HG03378 (cell line): ENCODE results near the gene NEO1.
"Not testable (repeated sequence)": the region's sequence is repeated elsewhere in the genome, so short reads cannot be mapped to it uniquely, and the experiment has no call there.

Source experiments
- ATAC-seq: cut with Tn5 transposase; IDR thresholded peaks from one replicate; pipeline ENCODE4 v1.9.1; 2021; ENCODE audit warnings: mild to moderate bottlenecking, moderate library complexity; ENCODE audit not compliant: unreplicated experiment

NEO1 gene

DNA sequence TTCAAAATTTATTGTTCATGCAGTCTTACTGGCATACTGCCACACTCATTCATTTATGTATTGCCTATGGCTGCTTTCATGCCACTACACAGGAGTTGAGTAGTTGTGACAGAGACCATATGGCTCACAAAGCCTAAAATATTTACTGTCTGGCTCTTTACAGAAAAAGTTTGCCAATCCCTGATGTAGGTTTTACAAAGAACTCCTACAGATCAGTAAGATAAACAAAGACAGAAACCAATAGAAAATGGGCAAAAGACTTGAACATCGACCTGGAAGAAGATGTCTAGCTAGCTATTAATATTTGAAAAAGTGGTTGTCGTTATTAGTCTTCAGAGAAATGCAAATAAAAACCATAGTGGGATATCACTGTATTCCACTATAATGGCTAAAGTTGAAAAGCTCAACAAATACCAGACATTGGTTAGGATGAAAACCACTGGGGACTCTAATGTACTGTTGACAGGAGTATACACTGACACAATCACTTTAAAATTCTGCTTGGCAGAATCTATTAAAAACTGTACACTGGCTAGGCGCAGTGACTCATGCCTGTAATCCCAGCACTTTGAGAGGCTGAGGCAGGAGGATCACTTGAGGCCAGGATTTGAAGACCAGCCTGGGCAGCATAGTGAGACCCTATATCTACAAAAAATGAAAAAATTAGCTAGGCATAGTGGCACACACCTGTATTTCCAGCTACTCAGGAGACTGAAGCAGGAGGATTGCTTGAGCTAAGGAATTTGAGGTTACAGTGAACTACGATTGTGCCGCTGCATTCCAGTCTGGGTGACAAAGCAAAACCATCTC is 87.7 kb downstream of the NEO1 start:
- no peak for ATAC-seq

DNA sequence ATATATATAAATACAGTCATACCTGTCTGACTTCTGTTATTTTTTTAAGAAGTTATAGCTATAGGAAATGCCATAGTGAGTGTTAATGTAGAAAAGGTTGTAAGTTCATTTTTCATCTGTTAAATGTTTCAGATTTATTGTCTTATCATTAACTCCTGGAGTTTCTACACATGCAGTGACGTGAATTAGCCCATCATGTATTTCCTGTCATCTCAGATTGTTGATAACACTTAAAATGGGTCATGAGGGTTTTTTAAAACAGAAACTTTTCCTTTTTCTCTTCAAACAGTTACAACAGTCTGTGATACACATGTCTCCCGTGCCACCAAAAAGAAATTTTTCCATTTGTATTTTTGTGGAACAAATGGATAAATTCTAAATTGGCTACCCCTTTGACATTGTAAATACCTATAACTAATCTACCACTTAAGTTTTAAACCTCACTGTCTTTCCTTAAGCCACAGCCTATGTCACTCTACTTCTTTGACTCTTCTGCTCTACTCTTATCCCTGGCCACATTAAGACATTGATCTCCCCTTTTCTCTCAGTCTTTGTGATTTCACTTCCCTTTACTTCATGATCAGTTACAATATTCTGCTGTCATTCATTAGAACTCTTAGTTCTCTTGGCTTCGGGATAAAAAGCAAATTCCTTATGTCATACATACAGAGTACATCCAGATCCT is 89.1 kb downstream of the NEO1 start:
- no peak for ATAC-seq

DNA sequence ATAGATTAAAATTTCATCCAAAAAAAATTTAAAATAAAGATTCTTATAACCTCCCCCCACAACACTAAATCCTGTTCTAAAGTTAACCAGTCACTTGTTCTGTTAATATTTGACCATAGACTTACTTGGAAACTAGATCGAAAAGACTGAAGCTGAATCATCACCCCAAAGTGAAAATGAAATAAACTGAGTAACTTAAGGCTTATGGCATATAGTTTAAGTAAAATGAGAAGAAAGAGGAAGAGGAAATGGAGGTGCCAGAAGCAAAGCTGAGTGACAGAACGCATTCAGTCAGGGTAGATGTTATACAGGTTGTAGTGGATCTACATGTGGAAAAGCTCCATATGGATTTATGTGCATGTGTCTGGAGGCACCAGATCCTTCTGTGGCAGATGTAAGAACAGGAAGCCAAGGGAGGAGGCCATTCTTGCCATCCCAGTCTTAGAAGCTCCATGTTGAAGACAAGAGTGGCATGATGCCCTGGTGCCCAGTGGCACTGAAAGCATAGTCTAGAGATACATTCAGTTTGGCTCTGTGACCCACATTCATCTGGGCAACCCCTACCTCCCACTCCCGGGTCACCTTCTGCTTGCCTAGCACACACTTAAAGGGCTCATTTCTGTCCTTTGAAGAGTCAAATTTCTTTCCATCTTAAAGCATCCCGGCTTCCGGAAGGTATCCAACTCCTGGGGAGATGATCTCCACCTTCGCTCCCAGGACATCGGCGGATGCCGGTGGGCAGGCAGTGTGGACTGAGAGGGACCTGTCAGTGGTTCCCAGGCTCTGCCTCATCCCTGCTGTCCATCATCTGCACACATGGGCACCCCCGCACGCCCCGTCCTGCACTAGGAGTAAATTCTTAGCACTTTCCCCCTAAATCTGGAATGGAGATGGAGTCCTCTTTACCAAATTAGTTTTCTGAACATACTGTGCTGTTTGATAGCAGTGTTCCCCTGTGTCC is 90.8 kb downstream of the NEO1 start:
- ATAC-seq = no peak

DNA sequence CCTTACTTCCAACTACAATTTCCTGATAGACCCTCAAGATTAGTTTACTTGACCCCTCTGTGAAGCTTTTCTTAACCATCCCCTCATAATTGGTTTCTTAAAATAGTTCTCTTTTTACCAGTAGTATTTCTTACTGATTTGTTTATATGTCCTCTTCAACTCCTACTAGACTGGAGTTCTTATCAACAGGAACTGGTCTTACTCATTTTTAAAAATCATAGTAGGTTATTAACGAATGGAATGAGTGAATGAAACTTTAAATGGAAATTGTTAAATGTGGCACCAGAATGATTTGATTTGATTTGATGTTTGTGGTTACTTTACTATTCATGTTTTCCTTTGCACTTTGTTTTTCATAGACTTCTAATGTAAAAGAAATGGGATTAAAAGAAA is 91.5 kb downstream of the NEO1 start:
- no peak for ATAC-seq

DNA sequence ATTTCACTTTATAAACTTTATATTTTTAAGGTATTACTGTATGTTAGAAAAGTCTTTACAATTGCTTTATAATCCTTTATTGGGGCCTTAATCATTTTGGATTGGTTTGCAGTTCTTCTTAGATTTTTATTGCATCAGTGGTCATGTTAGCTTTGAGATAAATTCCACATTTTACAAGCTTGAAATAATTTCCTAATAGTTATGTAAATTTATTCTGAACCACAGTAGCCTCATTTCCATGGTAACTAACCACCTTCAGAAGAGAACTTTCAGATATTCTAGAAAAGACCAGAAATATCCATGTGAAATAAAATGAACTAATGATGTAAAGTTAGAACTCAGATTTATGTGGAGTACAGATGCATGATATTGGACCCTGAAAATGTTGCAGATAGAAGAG is 94.2 kb downstream of the NEO1 start:
- ATAC-seq = no peak

DNA sequence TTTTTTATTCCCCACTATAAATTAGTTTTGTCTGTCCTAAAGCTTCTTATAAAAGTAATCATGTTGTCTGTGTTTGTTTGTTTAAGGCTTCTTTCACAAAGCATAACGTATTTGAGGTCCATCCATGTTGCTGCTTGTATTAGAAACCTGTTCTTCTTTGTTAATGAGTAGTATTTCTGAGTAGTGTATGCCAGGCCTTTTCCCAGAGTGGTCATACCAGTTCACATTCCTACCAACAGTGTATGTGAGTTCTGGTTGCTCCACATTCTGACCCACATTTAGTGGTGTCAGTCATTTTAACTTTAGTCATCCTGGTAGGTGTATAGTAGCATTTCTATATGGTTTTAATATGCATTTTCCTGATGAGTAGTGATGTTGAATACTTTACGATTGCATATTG is 98.6 kb downstream of the NEO1 start:
- no peak for ATAC-seq

DNA sequence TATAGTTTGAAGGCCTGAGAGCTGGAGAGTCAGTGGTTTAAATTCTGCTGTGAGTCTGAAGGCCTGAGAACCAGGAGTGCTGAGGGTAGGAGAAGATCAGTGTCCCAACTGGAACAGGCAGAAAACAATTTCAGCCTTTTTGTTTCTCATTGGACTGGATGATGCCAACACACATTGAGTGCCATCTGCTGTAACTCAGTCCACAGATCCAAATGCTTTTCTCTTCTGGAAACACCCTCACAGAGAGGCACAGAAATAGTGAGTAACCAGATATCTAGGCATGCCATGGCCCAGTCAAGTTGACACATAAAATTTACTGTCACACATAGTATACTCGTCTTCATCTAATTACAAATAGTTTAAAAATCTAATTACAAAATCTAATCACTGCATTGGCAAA is 100.8 kb downstream of the NEO1 start:
- no peak for ATAC-seq

DNA sequence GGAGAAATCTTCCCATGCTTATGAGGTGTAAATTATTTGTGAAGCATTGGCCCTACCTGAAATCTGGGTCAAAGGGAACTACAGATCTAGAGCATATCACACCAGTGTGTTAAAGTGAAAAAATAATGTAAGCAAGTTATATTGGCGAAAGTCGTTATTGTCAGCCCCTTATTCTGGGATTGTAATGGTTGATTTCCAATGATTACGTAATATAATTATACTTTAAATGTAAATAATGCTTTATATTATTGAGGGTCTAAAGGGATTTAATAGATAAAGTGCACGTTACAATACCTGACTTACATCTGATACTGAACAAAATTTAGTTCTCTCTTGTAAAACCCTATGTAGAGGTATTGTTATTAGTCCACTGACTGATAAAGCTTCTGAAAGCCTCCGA is 101.2 kb downstream of the NEO1 start:
- ATAC-seq = no peak

DNA sequence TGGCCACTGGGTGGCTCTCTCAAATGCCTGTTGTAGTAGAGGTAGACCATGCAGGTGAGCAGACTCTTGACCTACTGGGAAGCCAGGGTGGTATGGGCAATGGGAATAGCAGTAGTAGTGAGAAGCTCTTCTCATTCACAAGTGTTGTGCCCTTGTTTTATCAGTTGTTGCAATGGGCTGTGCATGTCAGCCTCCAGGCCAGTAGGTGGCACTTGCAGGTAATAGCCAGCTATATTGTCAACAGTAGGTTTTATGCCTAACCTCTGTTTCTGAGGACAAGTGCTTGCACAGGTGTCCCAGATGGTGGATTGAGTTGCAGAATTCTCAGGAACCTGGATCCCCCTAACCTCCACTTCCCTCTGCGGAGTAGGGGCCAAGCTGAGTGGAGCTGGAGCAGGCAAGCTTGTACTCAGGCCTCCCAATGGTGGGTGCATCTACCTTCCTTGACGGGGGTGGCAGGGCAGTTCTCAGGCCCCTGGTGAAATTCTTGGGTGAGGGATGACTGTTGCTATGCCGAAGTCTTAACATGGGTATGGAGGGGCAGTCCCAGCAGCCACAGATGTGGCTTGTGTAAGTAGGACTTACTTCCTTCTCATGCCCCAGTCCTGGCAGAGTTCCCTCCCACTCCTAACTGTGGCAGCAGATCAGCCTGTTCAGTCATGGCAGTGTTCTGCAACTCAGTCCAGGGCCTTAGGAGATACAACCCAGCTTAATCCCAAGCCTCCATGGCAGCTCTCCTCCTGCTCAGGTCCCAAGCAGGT is 104.3 kb downstream of the NEO1 start:
- ATAC-seq = no peak

DNA sequence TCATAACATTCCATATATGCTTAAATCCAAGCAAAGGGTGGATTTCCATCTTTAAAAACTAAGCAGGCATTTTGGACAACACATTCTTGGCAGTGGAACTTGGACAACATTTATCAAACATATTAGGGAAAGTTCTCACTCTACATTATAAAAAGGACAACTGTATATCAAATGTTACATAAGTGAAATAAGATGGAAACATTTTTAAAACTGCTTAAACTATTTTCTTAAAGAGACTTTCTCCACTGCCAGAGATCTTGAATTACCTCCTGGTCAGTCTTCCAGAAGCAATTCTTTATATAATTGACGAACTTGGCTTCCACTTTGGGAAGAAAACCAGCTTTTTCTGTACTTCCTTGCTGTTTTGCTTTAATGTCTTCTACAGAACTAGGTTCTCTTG is 109.3 kb downstream of the NEO1 start:
- ATAC-seq = no peak

DNA sequence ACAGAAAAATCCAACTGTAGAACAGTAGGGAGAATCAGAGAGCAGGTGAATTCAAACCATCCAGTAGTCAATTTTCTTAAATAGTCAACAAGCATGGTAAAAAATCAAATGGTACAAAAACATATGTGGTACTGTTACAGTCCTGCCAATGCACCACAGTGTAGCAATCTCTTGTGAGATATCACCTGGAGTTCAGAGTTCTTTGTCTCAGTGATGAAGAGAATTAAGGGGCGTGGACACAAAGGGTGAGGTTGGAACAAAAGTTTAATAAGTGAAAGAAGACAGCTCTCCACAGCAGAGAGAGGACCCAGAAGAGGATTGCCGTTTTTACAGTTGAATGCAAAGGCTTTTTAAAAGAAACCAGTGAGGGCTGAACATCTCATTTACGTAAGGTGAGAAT is 113.2 kb downstream of the NEO1 start:
- no peak for ATAC-seq

DNA sequence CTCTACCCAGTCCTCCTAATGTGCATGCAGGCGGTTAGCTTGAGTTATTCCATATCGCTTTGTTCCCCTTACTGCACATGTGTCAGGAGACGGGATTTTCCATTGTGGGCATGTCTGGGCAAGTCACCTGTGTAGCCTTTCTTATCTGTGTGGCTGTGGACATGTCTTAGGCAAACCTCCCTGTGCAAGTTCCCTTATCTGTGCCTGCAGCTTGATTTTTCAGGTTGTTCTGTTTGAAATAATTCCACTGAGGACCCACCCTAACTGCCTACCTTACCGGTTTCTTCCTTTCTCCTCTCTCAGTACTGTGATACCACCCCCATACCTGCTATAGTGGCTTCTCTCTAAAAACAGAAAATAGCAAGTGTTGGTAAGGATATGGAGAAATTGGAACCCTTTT is 113.6 kb downstream of the NEO1 start:
- no peak for ATAC-seq

DNA sequence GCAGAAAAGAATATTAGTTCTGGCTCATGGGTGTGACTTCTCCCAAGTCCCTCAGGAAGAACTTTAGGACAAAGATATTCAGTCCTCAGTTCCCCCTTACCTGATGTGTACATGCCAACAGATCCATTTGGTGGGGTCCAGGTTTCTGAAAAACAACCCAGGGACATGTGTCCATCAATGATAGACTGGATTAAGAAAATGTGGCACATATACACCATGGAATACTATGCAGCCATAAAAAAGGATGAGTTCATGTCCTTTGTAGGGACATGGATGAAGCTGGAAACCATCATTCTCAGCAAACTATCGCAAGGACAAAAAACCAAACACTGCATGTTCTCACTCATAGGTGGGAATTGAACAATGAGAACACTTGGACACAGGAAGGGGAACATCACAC is 114.4 kb downstream of the NEO1 start:
- ATAC-seq = not testable (repeated sequence)

DNA sequence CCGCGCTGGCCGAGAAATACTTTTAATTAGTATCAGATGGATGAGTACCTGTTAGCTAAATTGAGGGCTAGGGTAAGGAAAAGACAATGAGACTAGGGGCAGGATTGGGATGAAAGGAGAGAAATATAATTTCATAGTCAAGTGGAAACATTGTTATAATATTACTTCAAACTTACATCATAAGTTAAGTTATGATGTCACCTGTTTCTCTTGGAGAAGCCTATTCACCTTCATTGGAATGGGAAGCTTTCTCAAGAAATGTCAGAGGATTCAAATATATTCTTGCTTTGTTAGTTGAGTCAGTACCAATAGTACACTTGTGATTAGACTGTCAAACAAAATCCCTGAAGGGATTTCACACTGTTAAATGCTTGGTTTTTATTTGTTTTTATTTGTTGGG is 116.2 kb downstream of the NEO1 start:
- no peak for ATAC-seq

DNA sequence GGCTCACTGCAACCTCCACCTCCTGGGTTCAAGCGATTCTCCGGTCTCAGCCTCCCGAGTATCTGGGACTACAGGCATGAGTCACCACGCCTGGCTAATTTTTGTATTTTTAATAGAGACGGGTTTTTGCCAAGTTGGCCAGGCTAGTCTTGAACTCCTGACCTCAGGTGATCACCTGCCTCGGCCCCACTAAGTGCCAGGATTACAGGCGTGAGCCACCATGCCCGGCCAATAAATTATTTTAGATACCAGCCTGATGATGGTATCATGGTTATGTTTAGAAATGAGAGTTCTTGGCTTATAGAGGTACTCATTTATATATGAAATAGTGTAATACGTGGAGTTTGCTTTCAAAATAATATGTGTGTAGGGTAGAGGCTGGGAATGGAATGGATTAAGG is 119.4 kb downstream of the NEO1 start:
- no peak for ATAC-seq

DNA sequence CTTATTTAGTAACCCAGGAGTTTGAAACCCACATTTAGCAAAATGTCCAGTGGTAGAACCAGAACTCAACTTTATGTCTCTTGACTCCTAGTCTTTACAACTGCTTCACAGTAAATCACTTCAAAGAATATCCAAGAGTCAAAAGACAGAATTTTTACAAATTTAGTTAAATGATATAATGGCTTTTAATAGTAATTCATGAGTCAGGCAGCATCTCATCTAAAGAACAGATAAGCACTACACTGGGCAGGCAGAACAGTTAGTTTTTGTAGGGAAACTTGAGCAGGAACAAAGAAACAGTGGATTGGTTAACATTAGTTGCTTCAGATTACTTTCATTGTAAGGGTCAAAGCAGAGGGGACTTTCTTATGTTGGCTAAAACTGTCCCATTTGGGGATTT is 120.2 kb downstream of the NEO1 start:
- no peak for ATAC-seq

DNA sequence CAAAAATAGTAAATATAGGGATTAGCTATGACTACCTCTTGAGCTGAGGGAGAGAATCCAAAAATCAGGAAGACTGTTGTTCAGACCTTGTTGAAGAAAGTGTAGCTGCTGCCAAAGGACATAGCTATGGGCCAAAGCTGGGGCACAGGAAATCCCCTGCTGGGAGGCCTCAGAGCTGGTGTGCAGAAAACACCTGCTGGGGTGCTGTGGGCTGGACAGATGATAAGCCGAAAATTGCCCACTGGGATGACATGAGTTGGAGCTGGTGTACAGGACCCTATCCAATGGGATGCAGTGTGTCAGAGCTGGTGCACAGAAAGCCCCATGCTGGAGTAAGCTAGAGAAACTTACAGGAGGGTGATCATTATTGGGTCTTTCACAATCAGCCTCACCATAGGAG is 121.9 kb downstream of the NEO1 start:
- ATAC-seq = no peak

DNA sequence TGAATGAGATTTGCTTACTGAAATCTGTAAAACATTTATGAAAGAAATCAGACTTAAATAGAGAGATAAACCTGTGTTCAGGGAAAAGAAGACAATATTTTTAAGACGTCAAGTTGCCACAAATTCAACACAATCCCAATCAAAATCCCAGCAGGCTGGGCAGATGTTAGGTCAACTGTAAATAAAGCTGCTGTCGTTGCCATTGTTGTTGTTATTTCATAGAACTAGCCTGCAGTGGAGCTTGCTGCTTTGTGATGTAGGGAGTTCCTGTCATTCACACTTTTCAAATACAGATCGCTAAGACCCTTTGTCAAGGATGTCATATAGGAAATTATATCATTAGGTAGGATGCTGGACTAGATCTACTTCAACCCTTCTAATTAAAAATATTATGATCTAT is 123.1 kb downstream of the NEO1 start:
- no peak for ATAC-seq

DNA sequence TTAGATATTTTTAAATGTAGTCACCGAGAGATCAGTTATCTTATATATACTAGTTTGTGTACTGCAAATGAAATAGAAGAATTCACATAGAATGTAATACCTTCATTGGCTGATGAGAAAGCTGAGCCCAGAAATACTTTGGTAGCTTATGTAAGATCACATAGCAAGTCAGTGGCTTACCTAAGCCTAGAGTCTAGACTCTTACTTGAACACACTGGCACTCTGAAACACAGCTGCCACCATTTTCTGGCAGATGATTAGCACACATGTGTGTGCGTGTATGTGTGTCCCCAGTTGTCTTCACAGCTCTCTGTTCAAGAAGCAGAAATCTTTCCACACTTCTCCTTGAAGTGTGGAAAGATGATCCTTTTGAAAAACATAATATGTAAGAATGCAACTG is 124.3 kb downstream of the NEO1 start:
- ATAC-seq = no peak

DNA sequence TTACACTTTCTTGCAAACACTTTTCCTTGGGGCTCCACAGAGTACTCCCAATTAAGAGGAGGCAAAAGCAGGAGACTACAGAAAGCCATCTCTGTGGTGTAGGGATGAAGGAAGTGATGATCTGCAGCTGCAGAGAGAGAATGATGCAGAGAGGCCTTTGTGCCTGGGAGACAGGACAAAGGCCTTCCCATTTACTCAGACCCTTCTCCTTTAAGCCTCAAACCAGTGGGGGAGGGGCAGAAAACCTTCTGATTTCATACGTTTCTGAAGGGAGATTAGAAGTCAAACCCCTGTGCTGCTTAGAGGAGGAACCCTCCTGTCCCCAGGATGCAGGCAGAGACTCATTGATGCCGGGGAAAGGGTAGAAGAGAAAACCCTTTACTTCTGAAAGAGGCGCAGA is 130.8 kb downstream of the NEO1 start:
- ATAC-seq = no peak

DNA sequence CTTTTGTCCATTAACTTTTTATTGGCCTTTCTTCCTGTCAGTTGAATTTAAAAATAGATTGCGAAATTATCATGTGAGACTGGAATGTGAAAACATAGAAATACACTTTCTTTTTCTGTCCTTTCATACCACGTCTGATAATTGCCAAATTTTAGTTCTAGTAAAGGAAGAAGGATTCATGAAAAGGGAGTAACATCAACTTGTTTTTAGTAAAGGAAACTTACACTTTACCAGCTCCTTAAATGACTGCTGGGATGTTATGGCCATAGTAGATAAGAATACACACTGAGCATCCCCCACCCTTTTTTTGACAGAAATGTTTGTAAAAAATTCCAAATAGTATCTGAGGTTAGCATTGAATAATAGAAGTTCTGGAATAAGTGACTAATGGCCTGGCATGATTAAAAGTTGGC is 137.9 kb downstream of the NEO1 start:
- no peak for ATAC-seq
